ENCODE results near the gene ATP5F1D. TPM values are rescaled to one million over a fixed set of nuclear protein-coding genes. Genes with fewer than 3 reads are reported as not detected.

ATP5F1D gene
- total RNA-seq, 1 donor: 12.1 TPM

DNA sequence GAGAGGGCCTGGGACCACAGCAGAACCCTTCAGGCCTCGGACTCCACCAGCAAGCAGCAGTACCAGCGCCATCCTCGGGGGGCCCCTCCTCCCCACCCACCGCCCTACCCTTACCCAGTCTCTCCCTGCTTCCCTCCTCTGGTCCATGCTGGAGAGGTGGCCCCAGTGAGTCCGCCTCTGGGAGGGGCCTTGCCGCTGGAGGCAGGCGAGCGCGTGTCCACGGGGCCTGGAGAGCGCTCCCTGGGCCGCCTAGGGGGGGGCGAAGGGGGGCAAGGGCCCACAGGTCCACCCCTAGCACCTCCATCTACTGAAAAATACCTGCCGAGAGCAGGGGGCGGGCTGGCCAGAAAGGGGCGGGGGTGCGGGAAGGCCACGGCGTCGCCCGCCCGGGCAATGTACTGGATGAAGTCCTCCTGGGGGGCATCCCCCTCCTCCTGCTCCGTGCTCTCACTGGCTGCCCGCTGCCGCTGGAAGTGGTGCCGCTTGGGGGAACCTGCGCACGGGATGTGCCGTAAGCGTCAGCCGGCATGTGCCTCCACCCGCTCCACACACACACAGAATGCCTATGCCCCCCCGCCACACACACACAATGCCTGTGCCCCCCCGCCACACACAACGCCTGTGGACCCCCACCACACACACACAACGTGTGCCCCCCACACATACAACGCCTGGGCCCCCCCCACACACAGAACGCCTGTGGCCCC lies 10.6 kb upstream of the ATP5F1D start:
- H3K4me3 ChIP-seq (ENCODE audit: low read depth, low read length): no peak overlapping the region
- TF ChIP-seq, protein P1, sequence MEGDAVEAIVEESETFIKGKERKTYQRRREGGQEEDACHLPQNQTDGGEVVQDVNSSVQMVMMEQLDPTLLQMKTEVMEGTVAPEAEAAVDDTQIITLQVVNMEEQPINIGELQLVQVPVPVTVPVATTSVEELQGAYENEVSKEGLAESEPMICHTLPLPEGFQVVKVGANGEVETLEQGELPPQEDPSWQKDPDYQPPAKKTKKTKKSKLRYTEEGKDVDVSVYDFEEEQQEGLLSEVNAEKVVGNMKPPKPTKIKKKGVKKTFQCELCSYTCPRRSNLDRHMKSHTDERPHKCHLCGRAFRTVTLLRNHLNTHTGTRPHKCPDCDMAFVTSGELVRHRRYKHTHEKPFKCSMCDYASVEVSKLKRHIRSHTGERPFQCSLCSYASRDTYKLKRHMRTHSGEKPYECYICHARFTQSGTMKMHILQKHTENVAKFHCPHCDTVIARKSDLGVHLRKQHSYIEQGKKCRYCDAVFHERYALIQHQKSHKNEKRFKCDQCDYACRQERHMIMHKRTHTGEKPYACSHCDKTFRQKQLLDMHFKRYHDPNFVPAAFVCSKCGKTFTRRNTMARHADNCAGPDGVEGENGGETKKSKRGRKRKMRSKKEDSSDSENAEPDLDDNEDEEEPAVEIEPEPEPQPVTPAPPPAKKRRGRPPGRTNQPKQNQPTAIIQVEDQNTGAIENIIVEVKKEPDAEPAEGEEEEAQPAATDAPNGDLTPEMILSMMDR (IDR thresholded peaks at IDR 0.05; ENCODE audit: insufficient read depth, low read depth, low read length): no peak
- DNase-seq (ENCODE audit: low read depth): no peak

- H3K4me3 ChIP-seq (ENCODE audit: low read depth, low read length): no peak overlapping the region
- TF ChIP-seq, protein P1 (IDR thresholded peaks at IDR 0.05; ENCODE audit: insufficient read depth, low read depth, low read length): no peak
- DNase-seq (ENCODE audit: low read depth): no peak
Observed at GRCh38 chr19:1231729-1232637, 9.6 kb upstream of the ATP5F1D start.

DNA sequence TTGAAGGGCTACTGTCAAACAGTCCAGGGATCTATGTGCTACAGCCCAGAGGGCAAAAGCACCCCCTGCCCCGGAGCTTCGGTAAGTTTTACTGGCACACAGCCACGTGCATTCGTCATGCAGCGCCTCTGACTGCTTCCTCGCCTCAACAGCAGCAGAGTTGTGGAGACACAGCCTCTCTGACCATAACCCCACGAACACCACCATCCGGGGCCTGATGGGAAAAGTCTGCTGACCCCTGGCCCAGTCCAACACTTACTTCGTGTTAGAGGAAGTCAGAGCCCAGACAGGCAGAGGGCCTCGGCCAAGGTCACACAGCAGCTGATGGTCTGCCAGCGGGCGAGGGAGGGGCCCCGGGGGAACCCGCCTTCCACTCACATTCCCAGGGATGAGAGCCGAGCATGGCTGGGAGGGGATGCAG lies 8.9 kb upstream of the ATP5F1D start:
- H3K4me3 ChIP-seq (ENCODE audit: low read depth, low read length): no peak overlapping the region
- peak; percentile 70 for DNase-seq (ENCODE audit: low read depth)
- TF ChIP-seq, protein P1 (IDR thresholded peaks at IDR 0.05; ENCODE audit: insufficient read depth, low read depth, low read length): no peak

- TF ChIP-seq, protein P1 (IDR thresholded peaks at IDR 0.05; ENCODE audit: insufficient read depth, low read depth, low read length): no peak
- DNase-seq (ENCODE audit: low read depth): no peak
- H3K4me3 ChIP-seq (ENCODE audit: low read depth, low read length): no peak overlapping the region
Observed at GRCh38 chr19:1233115-1233667, 8.4 kb upstream of the ATP5F1D start.

DNA sequence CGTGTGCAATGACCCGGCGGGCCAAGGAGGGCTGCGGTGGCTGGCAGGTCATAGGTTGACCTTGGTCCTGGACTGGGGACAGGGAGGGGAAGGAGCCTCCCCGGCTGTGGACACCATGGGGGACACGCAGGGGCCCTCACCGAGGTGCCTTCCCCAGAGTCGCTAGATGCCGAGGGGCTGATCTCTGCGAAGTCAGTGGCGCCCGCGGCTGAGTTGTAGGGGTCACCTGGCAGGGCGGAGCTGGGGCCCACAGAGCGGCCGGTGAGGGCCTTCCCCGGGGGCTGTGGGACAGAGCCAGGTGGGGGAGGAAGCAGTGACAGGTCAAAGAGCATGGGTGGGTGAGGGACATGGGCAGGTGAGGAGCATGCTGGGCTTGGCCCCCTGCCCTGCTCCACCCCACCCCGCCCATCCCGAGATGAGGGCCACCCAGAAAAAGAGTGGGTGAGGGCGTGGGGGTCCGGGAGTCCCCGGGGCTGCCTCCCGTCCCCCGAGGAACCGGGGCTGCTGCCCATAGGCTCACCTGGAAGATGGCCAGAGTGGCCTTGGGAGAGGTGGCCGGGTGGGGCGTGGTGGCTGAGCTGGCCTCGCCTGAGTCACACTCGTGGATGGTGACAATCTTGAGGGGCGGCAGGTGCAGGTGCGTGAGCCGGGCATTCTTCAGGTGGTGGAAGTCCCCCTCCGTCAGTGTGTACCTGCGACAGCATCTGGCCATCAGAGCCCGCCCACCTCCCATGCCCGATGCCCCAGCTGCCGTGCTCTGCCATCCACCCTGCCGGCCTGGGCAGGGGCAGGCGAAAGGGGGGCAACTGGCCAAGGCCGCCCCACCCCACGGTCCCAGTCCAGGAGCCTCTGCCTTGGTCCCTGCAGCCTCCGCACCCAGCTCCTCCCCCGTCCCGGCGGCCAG lies 7.2 kb upstream of the ATP5F1D start:
- no peak for DNase-seq (ENCODE audit: low read depth)
- no peak overlapping the region for H3K4me3 ChIP-seq (ENCODE audit: low read depth, low read length)
- TF ChIP-seq, protein P1 (IDR thresholded peaks at IDR 0.05; ENCODE audit: insufficient read depth, low read depth, low read length): no peak

DNA sequence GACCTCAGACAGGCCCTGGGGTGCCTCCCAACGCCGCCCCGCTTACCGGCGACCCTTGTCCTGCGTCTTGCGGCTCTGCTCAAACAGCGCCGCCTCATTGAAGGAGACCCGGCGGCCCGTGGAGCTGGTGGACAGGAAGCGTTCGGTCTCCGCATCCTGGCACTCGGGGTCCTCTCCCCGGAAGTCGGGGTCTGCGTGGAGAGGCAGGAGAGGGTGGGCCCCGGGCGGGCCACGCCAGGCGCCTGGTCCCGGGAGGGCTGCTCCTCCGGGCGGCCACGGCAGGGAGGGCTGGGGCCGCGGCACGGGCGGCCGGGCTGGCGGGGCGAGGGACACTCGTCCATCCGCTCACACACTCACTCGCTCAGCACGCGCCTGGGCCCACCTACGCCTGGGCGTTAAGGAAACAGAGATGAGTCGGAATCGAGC lies 6.6 kb upstream of the ATP5F1D start:
- H3K4me3 ChIP-seq (ENCODE audit: low read depth, low read length): no peak overlapping the region
- no peak for DNase-seq (ENCODE audit: low read depth)
- TF ChIP-seq, protein P1 (IDR thresholded peaks at IDR 0.05; ENCODE audit: insufficient read depth, low read depth, low read length): no peak

Measured in fibroblast of villous mesenchyme (primary cell).